Panc1 (cell line): Measurements from ENCODE around the gene TMEM184A.

ENCODE experiments used
- CTCF ChIP-seq: fragments of 450-650 bp; IDR thresholded peaks from 2 replicates; pipeline ENCODE4 v1.5.1; 2017; ENCODE audit warnings: mild to moderate bottlenecking
- SIN3A ChIP-seq: IDR thresholded peaks from 2 replicates; pipeline ENCODE4 v1.6.1; 2012; ENCODE audit warnings: low read depth, mild to moderate bottlenecking, low read length, moderate library complexity, borderline replicate concordance; ENCODE audit not compliant: insufficient read depth
- TCF7L2 ChIP-seq: IDR thresholded peaks from 2 replicates; pipeline ENCODE4 v1.6.1; 2011; ENCODE audit warnings: mild to moderate bottlenecking, low read depth, low read length, inconsistent platforms

DNA sequence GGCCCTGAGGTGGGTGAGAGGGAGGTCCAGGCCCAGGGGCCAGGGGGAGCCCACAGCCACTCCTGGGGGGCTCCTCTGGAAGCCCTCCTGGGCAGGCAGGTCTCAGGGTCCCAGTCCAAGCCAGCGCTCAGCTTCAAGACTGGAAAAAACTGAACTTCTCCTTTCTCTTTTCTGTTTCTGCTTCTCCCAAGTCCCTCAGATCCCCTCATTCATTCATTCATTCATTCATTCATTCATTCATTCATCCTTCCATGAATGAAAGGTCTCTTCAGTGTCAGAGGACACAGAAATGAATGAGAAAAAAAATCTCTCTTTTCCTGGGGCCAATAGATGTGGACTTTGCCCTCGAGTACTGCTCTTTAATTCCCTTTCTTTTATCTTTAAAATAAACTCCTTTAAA is 48.4 kb upstream of the TMEM184A start:
- TF ChIP-seq CTCF = no peak
- no peak for TF ChIP-seq TCF7L2
- no peak for TF ChIP-seq SIN3A
